NCI-H510A (cell line): Measurements from ENCODE around the gene USP25.
"Not testable (repeated sequence)": the region's sequence is repeated elsewhere in the genome, so short reads cannot be mapped to it uniquely, and the experiment has no call there.

Experiments used
- DNase-seq: peaks from one replicate; lab custom pipeline; 2025; lab: John Stamatoyannopoulos, UW

The USP25 gene

DNA sequence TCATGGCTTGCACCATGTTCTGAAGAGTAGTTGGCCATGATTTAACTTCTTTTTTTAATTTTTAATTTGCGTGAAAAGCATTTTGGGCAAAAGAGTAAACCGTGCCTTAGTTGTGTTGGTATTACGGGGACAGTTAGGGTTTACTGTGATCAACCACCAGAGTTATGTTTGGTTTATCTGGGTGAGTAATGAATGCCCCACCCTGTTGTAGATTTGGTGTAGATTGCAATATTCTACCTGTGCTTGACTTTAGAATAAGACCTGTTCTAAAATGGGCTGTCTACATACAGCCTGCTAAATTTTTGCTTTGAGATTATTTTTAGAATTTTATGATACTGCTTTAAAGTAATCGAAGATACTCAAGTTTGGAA, 1.4 kb downstream of the USP25 start:
- DNase-seq = no peak

DNA sequence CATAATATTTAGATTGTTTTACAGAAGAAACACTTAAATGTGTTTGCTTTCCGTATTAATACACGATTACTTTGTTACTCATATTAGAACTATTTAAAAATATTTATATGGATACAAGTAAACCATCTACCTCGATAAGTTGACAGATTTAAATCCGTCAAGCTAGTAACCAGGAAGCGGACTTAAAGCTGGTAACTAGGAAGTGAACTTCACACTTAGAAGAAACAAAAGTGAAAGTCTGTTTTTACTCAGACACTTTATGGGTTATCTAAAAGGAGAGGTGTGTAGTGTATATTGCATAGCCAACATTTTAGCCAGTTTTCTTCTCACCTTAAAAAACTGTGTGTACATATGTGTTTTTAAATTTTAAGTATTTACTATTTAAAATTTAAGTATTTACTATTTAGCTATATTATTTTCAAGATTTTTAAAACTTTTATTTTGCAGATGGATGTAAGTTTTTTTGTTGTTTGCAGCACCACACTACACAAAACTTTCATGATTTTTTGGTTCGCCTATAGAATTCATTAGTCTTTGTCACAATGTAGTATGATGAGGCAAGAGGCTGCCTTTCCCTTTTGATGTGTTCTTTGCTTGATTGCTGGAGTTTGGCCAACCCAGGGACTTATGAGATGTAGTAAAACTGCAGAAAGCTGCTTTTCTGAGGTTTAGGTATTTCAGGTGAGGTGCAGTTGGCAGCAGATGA, 2.7 kb downstream of the USP25 start:
- DNase-seq = no peak

DNA sequence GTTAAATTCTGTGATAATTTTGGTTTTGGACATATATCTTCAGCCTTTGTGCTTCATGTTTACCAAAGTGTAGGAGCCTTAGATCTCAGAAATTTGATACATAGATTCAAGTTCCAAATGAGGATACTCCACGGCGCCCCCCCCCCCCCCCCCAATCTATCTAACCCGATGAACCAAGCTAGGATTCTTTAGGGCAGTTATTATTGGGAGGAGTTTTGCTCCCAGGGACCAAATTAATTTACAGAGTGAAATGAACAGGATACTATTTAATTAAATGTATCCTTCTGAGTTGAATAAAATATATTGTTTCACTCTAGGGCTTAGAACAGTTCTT, 3.2 kb downstream of the USP25 start:
- DNase-seq = no peak

DNA sequence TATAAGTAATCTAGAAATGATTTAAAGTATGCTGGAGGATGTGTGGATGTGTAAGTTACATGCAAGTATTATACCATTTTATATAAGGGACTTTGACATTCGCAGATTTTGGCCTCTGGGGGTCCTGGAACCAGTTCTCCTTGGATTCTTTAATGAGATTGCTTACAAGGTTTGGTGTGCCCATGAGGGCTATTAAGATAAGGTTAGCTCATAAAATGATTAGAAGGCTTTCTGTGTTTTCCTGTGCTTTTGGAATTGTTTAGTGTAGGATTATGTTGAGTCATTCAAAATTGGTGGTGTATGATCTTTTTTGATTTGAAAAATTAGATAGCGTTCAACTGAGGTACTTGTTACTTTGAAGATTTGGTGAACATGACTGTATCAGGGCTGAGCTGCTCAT, 5.6 kb downstream of the USP25 start:
- DNase-seq = no peak

DNA sequence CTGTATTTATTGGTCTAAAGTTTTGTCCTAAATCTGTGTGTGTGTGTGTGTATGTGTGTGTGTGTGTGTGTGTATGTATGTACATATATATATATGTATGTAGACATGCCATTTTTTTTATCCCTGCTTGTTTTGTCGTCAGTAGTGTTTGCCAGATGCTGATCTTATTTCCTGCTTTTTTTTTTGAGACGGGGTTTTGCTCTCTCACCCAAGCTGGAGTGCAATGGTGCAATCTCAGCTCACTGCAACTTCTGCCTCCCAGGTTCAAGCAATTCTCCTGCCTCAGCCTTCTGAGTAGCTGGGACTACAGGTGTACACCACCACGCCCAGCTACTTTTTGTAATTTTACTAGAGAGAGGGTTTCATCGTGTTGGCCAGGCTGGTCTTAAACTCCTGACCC, 6.1 kb downstream of the USP25 start:
- not testable (repeated sequence) for DNase-seq

DNA sequence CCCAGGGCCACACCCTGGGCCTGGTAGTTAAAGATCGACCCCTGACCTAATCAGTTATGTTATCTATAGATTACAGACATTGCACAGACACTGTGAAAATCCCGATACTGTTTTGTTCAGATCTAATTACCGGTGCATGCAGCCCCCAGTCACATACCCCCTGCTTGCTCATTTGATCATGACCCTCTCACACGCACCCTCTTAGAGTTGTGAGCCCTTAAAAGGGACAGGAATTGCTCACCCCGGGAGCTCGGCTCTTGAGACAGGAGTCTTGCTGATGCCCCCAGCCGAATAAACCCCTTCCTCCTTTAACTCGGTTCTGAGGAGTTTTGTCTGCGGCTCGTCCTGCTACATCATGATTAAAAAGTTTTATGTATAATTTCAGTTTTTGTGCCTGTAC, 9.0 kb downstream of the USP25 start:
- DNase-seq = not testable (repeated sequence)

DNA sequence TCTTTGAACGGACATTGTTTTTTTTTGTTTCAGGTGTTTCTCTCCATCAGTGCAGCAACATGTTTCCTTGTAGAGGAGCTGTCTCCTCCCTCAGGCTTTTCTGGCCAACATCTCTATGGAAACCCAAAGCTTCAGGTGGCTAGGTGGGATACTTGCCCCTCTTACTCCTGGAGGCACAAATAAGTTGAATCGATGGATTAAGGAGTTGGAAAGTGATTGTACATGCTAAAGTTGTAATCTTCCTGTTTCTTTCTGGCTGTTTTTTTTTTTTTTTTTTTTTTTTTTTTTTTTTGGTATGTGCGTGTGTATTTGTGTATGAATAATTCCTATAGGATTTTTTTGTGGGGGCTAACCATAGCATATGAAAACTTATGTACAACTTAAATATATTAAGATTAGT, 10.6 kb downstream of the USP25 start:
- no peak for DNase-seq

DNA sequence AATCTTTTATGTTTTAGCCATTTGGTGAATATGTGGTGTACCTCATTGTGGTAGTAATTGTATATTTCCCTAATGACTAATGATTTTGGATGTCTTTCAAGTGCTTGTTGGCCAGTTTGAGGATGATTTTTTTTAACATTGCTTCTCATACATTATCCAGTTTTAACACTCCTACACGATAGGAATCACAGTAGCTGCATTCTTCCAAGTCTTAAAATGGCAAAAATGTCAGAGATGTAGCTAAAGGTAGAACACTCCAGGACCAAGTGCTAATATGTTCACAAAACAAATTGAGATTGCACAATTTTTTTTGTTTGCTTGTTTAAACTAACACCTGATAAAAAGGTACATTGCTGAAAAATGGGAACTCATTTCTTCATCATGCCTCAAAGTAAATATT, 11.7 kb downstream of the USP25 start:
- DNase-seq = no peak

DNA sequence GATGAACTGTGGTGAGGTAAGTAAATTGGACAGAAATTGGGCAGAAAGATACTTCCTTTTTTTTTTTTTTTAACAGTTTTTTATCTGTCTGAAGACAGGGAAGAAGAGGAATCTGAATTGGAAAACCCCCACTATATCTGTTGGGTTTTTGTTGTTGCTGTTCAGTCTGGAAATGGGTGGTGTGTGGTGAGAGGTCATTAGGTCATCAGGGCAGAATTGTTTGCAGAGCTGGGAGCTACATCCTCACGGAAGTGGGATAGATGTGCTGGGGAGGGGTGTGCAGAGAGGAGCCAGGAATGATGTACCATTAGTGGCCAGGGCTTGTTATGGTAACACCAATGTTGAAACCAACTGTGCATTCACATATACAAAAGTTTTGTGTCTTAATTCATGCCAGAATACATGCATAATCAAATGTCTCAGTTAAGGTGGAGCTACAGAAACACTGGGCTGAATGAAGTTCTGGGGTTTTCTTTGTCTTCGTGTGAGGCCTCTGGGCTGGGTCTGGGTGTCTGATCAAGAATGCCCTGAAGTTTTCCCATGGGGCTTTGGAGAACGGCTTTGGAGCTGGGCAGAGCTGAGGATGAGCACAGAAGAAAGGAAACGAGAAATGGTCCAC, 12.4 kb downstream of the USP25 start:
- no peak for DNase-seq

DNA sequence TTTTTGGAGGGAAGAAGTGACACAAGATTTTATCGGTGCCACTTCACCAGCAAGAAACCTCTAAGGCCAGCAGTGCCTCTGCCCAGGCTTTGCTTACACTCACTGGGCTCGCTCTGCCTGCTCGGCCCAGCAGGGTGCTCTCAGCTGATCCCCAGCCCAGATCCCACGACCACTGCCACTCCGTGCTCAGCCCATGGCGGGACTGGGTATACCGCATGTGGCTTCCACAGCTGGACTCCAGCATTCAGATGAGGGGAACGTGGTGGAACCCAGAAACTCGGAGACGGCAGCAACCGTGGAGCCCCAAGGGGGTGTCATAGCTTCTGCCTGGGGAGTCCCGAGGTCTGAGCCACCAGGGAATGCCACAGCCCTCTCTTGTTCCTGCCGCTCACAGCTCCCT, 12.9 kb downstream of the USP25 start:
- no peak for DNase-seq

DNA sequence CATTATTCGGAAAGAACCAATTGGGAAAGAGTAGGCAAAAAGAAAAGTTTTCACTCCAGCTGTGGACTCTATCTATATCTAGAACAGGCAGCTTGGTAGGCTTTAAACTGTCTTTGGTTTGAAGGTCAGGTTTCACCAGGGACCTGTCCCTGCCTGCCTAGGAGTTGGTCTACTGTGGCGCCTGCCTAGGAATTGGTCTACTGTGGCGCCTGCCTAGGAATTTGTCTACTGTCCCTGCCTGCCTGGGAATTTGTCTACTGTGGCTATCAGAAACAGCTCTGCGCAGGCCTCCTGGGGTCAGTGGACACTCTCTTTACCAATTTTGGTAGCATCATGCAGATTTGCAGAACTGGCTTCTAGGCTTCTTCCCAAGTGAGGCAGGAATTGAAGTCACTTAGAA, 13.8 kb downstream of the USP25 start:
- DNase-seq = no peak

DNA sequence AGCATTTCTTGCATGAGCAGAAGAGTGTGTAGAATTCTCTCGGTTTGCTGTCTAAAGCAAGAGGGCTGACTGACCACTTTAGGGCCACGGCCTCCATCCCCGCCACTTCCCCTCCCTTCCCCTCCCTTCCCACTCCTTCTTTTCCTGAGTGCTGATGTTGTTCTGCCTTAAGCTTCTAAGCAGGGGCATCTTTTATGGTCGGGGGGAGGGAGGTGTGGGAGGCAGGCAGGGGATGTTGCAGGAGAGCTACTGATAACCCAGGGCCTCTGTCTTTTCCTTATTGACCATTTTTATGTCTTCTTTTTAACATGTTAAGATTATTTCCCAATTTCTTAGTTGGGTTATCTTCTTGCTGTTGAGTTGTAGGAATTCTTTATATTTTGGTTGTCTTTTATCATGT, 15.1 kb downstream of the USP25 start:
- DNase-seq = no peak

DNA sequence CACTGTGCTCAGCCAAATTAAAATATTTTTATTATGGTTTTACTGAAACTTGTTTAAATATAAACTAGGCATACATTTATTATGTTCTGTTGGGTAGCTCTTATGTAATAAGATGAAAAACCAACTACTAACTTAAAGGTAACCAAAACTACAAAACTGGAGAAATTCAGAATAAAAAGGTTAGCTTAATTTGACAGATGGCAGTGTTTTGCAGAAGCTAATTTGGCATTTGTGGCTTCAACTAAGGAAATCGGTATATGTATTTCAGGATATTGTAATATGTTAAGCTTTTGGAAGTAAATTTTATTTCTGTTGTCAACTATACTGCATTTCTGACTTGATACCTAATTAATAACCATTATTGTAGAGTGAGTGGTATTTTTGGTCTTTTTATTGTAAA, 18.8 kb downstream of the USP25 start:
- DNase-seq = no peak

DNA sequence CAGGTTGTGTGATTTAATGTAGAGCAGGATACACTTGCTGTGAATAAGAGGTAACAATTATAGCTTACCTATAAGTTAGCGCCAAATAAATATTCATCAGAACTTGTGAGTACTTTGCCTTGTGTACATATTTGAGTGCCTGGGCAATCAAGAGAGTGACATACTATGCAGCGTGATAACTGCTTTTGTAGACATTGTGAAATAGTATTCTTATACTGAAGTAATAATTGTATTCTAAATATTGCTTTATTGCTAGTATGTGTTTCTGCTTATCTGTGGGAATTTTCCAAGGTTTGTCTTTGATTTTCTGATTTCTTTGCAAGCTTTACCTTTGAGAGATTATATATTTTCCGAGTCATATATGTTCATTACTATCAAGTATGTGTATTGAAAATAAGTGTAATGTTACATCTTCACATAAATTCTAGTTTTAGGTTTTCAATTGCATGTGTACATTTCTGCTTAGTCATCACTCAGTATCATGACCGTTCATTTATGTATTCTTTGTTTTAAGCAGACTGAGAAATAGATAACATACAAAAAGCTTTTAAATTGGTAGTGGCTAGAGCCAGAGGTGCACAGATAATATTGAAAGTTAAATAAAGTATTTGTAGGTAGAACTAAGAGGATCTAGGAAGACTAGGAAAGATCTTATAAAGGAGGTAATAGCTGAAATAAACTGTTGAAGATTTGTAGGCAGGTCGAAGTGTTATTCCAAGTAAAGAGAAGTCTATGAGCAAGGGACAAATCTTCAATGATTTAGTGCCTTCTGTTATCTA, 19.5 kb downstream of the USP25 start:
- no peak for DNase-seq

DNA sequence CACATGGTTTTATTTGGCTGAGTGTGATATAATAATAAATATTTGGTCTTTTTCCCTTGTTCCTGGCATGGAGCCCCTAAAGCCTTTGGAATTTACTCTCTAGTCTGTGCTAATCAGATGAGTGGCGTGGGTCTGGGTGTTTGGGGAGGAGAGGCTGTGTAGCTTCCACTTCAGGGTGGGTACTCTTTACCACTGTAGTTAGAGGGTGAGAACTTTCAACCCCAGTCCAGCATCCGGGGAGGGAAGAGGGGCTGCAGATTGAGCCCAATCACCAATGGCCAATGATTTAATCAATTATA, 20.0 kb downstream of the USP25 start:
- no peak for DNase-seq

DNA sequence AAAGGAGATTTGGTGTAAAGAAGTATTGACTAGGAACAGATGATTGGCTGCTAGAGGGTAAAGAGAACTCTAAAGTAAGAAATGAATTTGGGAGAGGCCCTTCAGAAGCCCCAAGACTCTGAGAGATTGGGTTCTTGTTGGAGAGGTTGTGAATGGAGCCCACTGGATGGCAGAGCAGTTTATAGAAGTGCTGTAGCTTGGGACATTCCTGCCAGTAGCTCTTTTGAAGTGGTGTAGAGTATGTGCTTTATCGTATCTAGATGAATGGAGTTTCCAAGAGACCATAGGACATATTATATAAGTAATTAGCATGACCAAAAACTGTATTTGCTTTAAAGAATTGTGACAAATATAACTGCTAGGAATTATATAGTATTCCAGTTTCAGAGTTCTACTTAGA, 21.3 kb downstream of the USP25 start:
- no peak for DNase-seq

DNA sequence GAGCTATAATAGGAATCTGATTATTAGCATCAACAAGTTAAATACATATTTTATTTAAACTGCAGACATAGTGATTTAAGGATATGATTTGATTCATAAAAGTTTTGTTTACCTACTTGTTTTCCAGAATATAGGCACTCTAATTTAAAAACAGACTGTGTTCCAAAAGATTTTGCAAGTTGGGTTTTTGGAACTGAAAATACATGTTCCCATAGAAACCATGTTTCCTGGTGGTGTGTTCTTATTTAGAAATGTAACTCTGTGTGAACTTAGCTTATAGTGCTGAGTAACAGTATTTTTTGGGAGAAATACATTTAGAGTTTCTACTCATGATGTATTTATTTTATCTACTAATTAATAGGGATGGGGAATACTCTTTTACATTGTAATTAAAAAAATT, 21.8 kb downstream of the USP25 start:
- no peak for DNase-seq

DNA sequence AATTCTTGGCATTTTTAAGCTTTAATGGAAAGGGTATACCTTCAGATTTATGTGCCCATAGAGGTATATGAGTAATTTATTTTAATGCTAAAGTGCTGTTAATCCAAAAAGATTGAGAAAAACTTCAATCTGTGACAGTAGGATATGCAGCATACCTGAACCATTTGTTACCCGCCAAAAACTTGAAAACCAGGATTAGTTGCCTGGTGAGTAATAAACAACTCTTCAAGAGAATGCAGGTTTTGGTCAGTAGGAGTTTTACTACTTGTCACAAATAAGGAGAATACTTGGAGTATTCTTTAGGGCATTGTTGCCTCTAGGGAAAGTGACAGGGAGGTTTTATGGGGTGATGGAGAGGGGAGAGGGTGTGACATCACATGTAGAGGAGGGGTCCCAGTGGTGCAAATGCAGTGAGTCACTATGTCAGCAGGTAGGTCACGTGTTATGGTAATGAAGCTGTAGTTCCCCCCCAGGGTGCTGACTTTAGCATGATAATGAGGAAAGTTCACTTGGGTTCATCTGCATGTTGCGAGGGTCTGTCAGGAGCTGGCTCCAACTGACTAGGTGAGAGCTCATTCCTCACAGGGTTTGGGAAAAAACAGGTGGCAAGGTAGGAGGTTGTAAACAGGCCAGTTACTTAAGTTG, 23.1 kb downstream of the USP25 start:
- DNase-seq = no peak

DNA sequence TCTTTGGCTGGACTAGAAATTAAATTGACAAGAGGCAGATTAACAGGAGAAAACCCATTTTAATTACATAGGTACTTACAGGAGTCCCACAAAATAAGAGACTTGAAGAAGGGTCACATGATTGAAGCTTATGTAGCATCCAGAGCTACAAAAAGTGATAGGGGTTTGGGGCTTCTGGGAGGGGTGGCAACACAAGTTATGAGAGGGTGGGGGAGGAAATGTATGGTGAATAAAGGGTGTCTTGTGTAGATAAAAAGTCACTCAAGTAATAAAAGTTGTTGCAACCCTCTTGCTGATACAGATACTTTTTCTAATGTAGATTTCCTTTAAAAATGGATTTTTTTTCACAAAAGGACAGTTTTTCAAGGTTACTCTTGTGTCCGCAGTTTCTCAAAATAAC, 24.0 kb downstream of the USP25 start:
- no peak for DNase-seq

DNA sequence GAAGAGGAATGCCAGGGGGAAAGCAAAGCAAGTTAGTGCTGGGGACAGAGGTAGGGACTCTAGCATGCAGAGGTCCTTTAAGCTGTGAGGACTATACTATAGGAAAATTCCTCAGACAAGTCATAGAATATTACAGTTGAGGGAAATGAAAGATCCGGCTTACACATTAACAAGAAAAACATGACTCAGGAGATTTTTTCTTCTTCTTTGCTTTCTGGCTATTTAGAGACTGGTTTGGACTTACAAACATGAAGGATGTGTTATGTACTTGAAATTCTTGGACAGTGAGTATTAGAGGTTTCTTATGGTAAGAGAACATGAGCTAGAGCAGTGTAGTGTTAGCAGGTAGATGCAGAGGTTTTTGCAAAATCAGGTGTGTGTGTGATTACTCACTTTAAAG, 24.9 kb downstream of the USP25 start:
- DNase-seq = no peak

DNA sequence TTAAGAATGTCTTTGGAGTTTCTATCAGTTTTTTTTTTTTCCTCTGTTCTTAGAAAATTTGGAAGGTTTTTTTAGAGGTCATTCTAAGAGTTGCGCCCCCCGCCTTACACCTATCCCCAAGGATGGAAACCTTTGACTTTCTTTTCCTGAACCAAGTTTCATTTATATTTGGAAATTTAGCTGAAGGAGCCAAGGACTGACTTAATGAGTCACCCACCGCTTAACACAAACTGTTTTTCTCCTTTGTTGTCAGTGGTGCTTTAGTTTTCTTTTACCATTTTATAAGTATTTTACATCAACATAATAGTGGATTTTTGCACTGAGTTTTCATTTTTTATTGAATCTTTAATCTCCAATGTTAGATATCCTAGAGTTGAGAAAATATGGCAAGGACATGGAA, 25.3 kb downstream of the USP25 start:
- DNase-seq = no peak

DNA sequence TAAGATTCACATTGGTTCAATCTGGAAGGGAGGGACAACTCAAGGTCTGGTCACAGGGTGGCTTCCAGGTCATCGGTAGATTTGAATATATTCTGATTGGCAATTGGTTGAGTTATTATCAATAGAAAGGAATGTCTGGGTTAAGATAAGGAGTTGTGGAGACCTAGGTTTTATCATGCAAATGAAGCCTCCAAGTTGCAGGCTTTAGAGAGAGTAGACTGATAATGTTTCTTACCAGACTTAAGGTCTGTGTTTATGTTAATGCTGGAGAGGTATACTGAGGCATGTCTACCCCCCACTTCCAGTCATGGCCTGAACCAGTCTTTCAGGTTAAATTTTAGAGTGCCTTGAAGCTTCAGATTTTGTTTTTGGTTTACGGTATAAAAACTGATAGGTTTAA, 29.7 kb downstream of the USP25 start:
- no peak for DNase-seq

DNA sequence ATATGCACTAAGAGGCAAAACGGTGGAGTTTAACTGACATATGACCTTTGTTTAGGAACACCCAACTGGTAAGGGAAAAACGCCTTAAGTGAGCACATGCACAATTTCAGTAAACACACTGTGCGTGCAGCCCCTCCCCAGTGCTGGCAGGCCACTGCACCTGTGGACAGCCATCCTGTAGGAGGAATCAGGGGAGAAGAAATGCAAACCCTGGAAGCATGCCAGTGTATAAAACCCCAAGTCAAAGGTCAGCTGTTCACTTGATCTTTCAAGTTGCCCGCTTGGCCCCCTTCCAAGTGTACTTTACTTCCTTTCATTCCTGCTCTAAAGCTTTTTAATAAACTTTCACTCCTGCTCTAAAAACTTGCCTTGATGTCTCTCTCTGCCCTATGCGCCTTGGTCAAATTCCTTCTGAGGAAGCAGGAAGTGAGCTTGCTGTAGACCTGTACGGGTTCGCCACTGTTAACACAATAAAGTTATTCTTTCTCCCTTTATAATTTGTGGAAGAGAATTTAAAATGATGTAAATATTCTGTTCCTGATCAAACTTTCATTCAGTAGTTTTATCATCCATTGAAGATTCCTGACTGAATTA, 31.8 kb downstream of the USP25 start:
- no peak for DNase-seq
